Gastroesophageal sphincter (tissue), 3 donors: ENCODE measurements around the gene FIBP.

Source experiments
- CTCF ChIP-seq, 4 experiments: fragments of 200-600 bp in 2 of 4; fragments of 450-650 bp in 2 of 4; sonication (generic) in 1 of 4; IDR thresholded peaks; one replicate each; pipeline ENCODE4 v1.5.1; 2017 to 2019; ENCODE audit warnings: antibody characterized with exemption in 4 of 4, mild to moderate bottlenecking in 2 of 4, moderate library complexity in 2 of 4
- POLR2A ChIP-seq, 2 donors: fragments of 450-650 bp; IDR thresholded peaks; one replicate each; pipeline ENCODE4 v1.6.1; 2017; ENCODE audit warnings: antibody characterized with exemption in 2 of 2, mild to moderate bottlenecking in 2 of 2, moderate library complexity in 1 of 2
- POLR2AphosphoS5 ChIP-seq: sonication (generic); formaldehyde crosslinking; IDR thresholded peaks from one replicate; pipeline ENCODE4 v1.6.1; 2017; ENCODE audit warnings: antibody characterized with exemption

GRCh38 chr11:65851811-65852507 lies 36.3 kb downstream of the FIBP start:
- TF ChIP-seq POLR2AphosphoS5 (no peak), CTCF (IDR thresholded peaks at IDR 0.05) (no peak), POLR2A (IDR thresholded peaks at IDR 0.05) (no peak)
